H1 (cell line): ENCODE data around the gene ZFP36L1. TPM values are rescaled to one million over a fixed set of nuclear protein-coding genes. Genes with fewer than 3 reads are reported as not detected.

Experiments
- CTCF ChIA-PET: fragments of 300-600 bp; sonication (Branson Sonifier 250); formaldehyde crosslinking; loops from one replicate; lab custom pipeline; 2021; ENCODE audit not compliant: partially characterized antibody; lab: Charles Lee
- POLR2A ChIA-PET: fragments of 300-600 bp; sonication (Branson Sonifier 250); formaldehyde crosslinking; loops from one replicate; lab custom pipeline; 2021; ENCODE audit warnings: inconsistent platforms; ENCODE audit not compliant: partially characterized antibody; lab: Charles Lee
- DNase-seq, 2 experiments: peaks; one replicate each; pipeline versions ENCODE4 v3.0.0 to v3.0.0-alpha.2; 2010 to 2022; ENCODE audit warnings: low spot score in 2 of 2, low read depth in 1 of 2, mixed read lengths in 1 of 2
- FAIRE-seq: peaks from 2 replicates; lab custom pipeline; 2011; peaks lifted over from hg19 to GRCh38; lab: Jason Lieb, UNC
- H2AFZ ChIP-seq: 2 replicates; pipeline ENCODE4 v1.8.1; 2012; ENCODE audit warnings: low read length, inconsistent platforms
- H2AK5ac ChIP-seq: 2 replicates; pipeline ENCODE4 v1.6.1; 2013; ENCODE audit warnings: low read depth, low read length
- H2BK120ac ChIP-seq: replicated peaks from 2 replicates; pipeline ENCODE3; 2013; ENCODE audit warnings: low read depth, low read length, inconsistent platforms
- H2BK12ac ChIP-seq: 2 replicates; pipeline ENCODE4 v1.6.1; 2013; ENCODE audit warnings: low read depth, low read length
- H2BK15ac ChIP-seq: 2 replicates; pipeline ENCODE4 v1.6.1; 2013; ENCODE audit warnings: low read length
- H2BK20ac ChIP-seq: 2 replicates; pipeline ENCODE4 v1.6.1; 2013; ENCODE audit warnings: low read length
- H2BK5ac ChIP-seq: 2 replicates; pipeline ENCODE4 v1.6.1; 2013; ENCODE audit warnings: low read depth, low read length
- H3K14ac ChIP-seq: 2 replicates; pipeline ENCODE4 v1.6.1; 2013; ENCODE audit warnings: inconsistent platforms; ENCODE audit not compliant: insufficient read length
- H3K18ac ChIP-seq: 2 replicates; pipeline ENCODE4 v1.6.1; 2013; ENCODE audit warnings: low read length; ENCODE audit errors: extremely low read depth
- H3K23ac ChIP-seq: 2 replicates; pipeline ENCODE4 v1.6.1; 2013; ENCODE audit warnings: inconsistent platforms; ENCODE audit not compliant: insufficient read length
- H3K23me2 ChIP-seq: 2 replicates; pipeline ENCODE4 v1.6.1; 2013; ENCODE audit warnings: low read depth, low read length
- H3K27ac ChIP-seq: 2 replicates; pipeline ENCODE4 v1.6.1; 2011; ENCODE audit warnings: low read depth, low read length, inconsistent platforms
- H3K27me3 ChIP-seq, 4 experiments: replicated peaks in 1 of 4; 1 replicate in 1 of 4; 2 replicates in 3 of 4; pipeline versions ENCODE4 v1.6.1 to v1.8.1; 2011 to 2013; ENCODE audit warnings: low read length in 3 of 4, mild to moderate bottlenecking in 3 of 4, inconsistent platforms in 2 of 4, mixed read lengths in 2 of 4, moderate library complexity in 1 of 4; ENCODE audit not compliant: control insufficient read depth in 3 of 4, insufficient read depth in 3 of 4; ENCODE audit errors: extremely low read depth in 1 of 4
- H3K36me3 ChIP-seq, 4 experiments: 2 replicates each; pipeline versions ENCODE4 v1.6.1 to v1.8.1; 2011 to 2013; ENCODE audit warnings: mild to moderate bottlenecking in 4 of 4, low read length in 3 of 4, moderate library complexity in 2 of 4, control low read depth in 1 of 4, inconsistent platforms in 1 of 4; ENCODE audit not compliant: insufficient read depth in 4 of 4, control insufficient read depth in 2 of 4
- H3K4ac ChIP-seq: replicated peaks from 2 replicates; pipeline ENCODE3; 2013; ENCODE audit warnings: low read length, low read depth, mixed read lengths, inconsistent platforms; ENCODE audit not compliant: insufficient read length
- H3K4me1 ChIP-seq, 4 experiments: replicated peaks in 1 of 4; 1 replicate in 1 of 4; 2 replicates in 3 of 4; pipeline versions ENCODE4 v1.6.1 to v1.8.1; 2011 to 2013; ENCODE audit warnings: low read length in 3 of 4, inconsistent platforms in 2 of 4, mixed read lengths in 1 of 4; ENCODE audit not compliant: insufficient read depth in 4 of 4, control insufficient read depth in 3 of 4
- H3K4me2 ChIP-seq, 2 experiments: 2 replicates each; pipeline versions ENCODE4 v1.6.1 to v1.8.1; 2011 to 2013; ENCODE audit warnings: low read depth in 2 of 2, low read length in 2 of 2, control low read depth in 1 of 2, inconsistent platforms in 1 of 2, mild to moderate bottlenecking in 1 of 2; ENCODE audit not compliant: insufficient read depth in 1 of 2
- H3K4me3 ChIP-seq, 4 experiments: fragments of 200-600, 300-600 bp in 1 of 4; sonication (generic), shearing (Covaris generic), sonication (Bioruptor Twin) in 1 of 4; 2 replicates each; pipeline versions ENCODE4 v1.5.1 to v1.8.1; 2011 to 2016; ENCODE audit warnings: low read length in 4 of 4, low read depth in 3 of 4, control low read depth in 2 of 4, inconsistent platforms in 2 of 4, mild to moderate bottlenecking in 2 of 4, mixed read lengths in 1 of 4, moderate library complexity in 1 of 4; ENCODE audit not compliant: insufficient read depth in 2 of 4; ENCODE audit errors: extremely low read depth in 1 of 4
- H3K56ac ChIP-seq: replicated peaks from 2 replicates; pipeline ENCODE3; 2013; ENCODE audit warnings: low read depth, mild to moderate bottlenecking, mixed read lengths, low read length, inconsistent platforms; ENCODE audit not compliant: insufficient read length
- H3K79me1 ChIP-seq: 2 replicates; pipeline ENCODE4 v1.6.1; 2013; ENCODE audit warnings: low read depth, low read length, control low read depth
- H3K79me2 ChIP-seq, 2 experiments: 2 replicates each; pipeline versions ENCODE4 v1.6.1 to v1.8.1; 2012 to 2013; ENCODE audit warnings: low read length in 2 of 2, mild to moderate bottlenecking in 2 of 2, inconsistent platforms in 1 of 2; ENCODE audit not compliant: insufficient read depth in 2 of 2, control insufficient read depth in 1 of 2
- H3K9ac ChIP-seq, 4 experiments: replicated peaks in 1 of 4; 1 replicate in 1 of 4; 2 replicates in 3 of 4; pipeline versions ENCODE4 v1.6.1 to v1.8.1; 2011 to 2013; ENCODE audit warnings: low read depth in 3 of 4, low read length in 3 of 4, control low read depth in 2 of 4, mild to moderate bottlenecking in 2 of 4, moderate library complexity in 2 of 4, inconsistent platforms in 1 of 4; ENCODE audit errors: extremely low read depth in 1 of 4
- H3K9me3 ChIP-seq, 2 experiments: 2 replicates each; pipeline versions ENCODE4 v1.6.1 to v1.8.1; 2012 to 2013; ENCODE audit warnings: mild to moderate bottlenecking in 2 of 2, moderate library complexity in 2 of 2, control low read depth in 1 of 2, inconsistent platforms in 1 of 2, low read depth in 1 of 2, low read length in 1 of 2, mixed read lengths in 1 of 2; ENCODE audit not compliant: insufficient read depth in 2 of 2
- H4K20me1 ChIP-seq, 2 experiments: replicated peaks in 1 of 2; 2 replicates each; pipeline versions ENCODE3 to v1.8.1; 2011 to 2013; ENCODE audit warnings: inconsistent platforms in 2 of 2, low read length in 2 of 2, mild to moderate bottlenecking in 1 of 2; ENCODE audit not compliant: insufficient read depth in 2 of 2, control insufficient read depth in 1 of 2
- H4K5ac ChIP-seq: 2 replicates; pipeline ENCODE4 v1.6.1; 2013; ENCODE audit warnings: low read length, low read depth, mixed read lengths, inconsistent platforms; ENCODE audit not compliant: insufficient read length
- H4K8ac ChIP-seq: 2 replicates; pipeline ENCODE4 v1.8.0; 2013; ENCODE audit warnings: mild to moderate bottlenecking, moderate library complexity, low read length, inconsistent platforms; ENCODE audit not compliant: insufficient read depth; ENCODE audit errors: extremely low read depth
- H4K91ac ChIP-seq: replicated peaks from 2 replicates; pipeline ENCODE3; 2013; ENCODE audit warnings: low read length, mixed read lengths, inconsistent platforms; ENCODE audit not compliant: insufficient read length
- CBX8 ChIP-seq: fragments of 300-800, 300-1000 bp; sonication (generic); IDR thresholded peaks from 2 replicates; pipeline ENCODE4 v1.7.1; 2016; ENCODE audit warnings: low read depth, low read length, borderline replicate concordance
- EGR1 ChIP-seq: IDR thresholded peaks from 2 replicates; pipeline ENCODE4 v1.6.1; 2011; ENCODE audit warnings: low read depth, low read length, borderline replicate concordance
- POLR2A ChIP-seq, 2 experiments: IDR thresholded peaks; 1 replicate in 1 of 2; 2 replicates in 1 of 2; pipeline ENCODE4 v1.6.1; 2011; ENCODE audit warnings: low read depth in 2 of 2, low read length in 2 of 2, mild to moderate bottlenecking in 2 of 2; ENCODE audit errors: control extremely low read depth in 1 of 2
- POLR2AphosphoS5 ChIP-seq: IDR thresholded peaks from 2 replicates; pipeline ENCODE4 v1.6.1; 2011; ENCODE audit warnings: low read depth, low read length
- RFX5 ChIP-seq: IDR thresholded peaks from 2 replicates; pipeline ENCODE4 v1.6.1; 2011; ENCODE audit warnings: low read depth, low read length, improper control_type of control experiment, borderline replicate concordance
- WGBS, 2 experiments: shearing (Covaris generic) in 1 of 2; methylation state at CpG; one replicate each; pipeline versions ENCODE4 v1.1.6 to v1.1.7; 2013 to 2015; ENCODE audit warnings: low lambda C conversion rate in 2 of 2, mixed read lengths in 2 of 2, inconsistent platforms in 1 of 2, low coverage in 1 of 2, missing lambda C conversion rate in 1 of 2; ENCODE audit not compliant: insufficient replicate concordance in 2 of 2, insufficient coverage in 1 of 2, insufficient read length in 1 of 2; ENCODE audit errors: extremely low coverage in 1 of 2, missing lambda C conversion rate in 1 of 2; 5-methylcytosine and 5-hydroxymethylcytosine counted together
- polyA plus RNA-seq, 7 experiments: library from polyadenylated mRNA; depleted of rRNA in 3 of 7; stranded (reverse) in 5 of 7; unstranded in 2 of 7; fragments of >200 nt in 5 of 7; fragments of 200-250 nt in 2 of 7; gene quantifications; 1 replicate in 5 of 7; 2 replicates in 1 of 7; 4 replicates in 1 of 7; pipeline versions ENCODE4 v1.2.1 to v1.2.3, GENCODE V29; 2011 to 2013; ENCODE audit warnings: missing spikeins in 2 of 7, mixed read lengths in 2 of 7
- total RNA-seq: library from RNA; stranded (reverse); fragmentation: NEBNext Ultra II Directional; extraction: Animal tissue kit (Norgen Biotek cat#: 25700); gene quantifications from 2 replicates; pipeline ENCODE4 v1.2.1, GENCODE V29; 2021

ZFP36L1 gene
- total and polyA plus RNA-seq, 2 of the 8 experiments (the other 6 are each of a cell fraction or from before 2014, with no cell fraction given), result 80.4 to 132 TPM

DNA sequence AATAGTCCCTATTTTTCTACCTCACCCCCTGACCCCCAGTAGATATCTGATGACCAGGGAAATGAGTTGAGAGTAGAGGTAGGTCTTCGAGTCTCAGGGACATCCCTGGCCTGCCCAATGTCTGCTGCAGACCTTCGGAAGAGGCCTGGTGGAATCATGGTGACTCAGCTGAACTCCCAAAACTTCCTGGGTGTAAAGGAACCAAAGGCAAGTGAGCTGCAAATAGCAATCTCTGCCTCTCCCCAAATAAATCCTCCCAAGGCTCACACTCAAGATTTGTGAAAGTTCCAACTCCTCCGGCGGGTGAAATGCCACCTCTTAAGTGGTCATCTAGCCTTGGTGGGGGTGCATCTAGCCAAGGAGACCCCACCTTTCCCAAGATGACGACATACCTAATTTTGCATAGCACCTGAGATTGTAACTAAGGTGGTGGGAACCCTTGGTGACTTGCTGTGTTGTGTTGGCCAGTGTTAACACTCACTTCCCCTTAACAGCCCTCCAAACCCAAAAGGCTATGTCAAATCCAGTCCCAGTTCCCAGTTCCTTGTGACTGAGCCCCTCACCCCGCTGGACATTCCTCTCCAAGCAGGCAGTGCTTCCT, 6.3 kb downstream of the ZFP36L1 start:
- Histone ChIP-seq H3K23ac (no peak overlapping the region), H3K18ac (no peak overlapping the region), H2BK12ac (no peak overlapping the region), H3K4ac (no peak overlapping the region), H3K4me2 (no peak overlapping the region), H3K4me1 (peaks cover 0 to 22% (median 12%) of the 10 kb centered on the region in 4 experiments; a peak in 6 of 7 replicates), H2AFZ (no peak overlapping the region), H3K14ac (no peak overlapping the region), H3K27ac (no peak overlapping the region; the same call in 1 of the 2 replicates), H2BK120ac (no peak overlapping the region), H3K36me3 (peaks cover 18 to 38% (median 28%) of the 10 kb centered on the region in 4 experiments), H2AK5ac (no peak overlapping the region), H3K9me3 (no peaks in the 10 kb centered on the region), H2BK5ac (peak overlapping the region; percentile 85; the same call in 1 of the 2 replicates), H4K5ac (no peak overlapping the region), H3K9ac (no peak overlapping the region), H3K79me2 (peaks cover 14 to 29% of the 10 kb centered on the region in 2 experiments), H2BK20ac (no peak overlapping the region), H4K20me1 (peaks cover 22 to 23% of the 10 kb centered on the region in 2 experiments), H4K91ac (no peak overlapping the region), H2BK15ac (no peak overlapping the region), H3K4me3 (no peak overlapping the region), H3K79me1 (peaks cover 9% of the 10 kb centered on the region; the same call in 1 of the 2 replicates), H3K27me3 (no peaks in the 10 kb centered on the region), H4K8ac (no peak overlapping the region), H3K56ac (no peak overlapping the region), H3K23me2 (peaks cover 3% of the 10 kb centered on the region; the same call in 1 of the 2 replicates)
- POLR2A ChIA-PET, result interaction anchor here (1.0 to 9.6 kb wide), 7 partner anchors 10 to 159 kb away, joined by 3 to 197 read pairs (median 4); no protein-coding TSS in a partner anchor
- WGBS, 2 experiments, result 69% methylated on average over 6 of the region's 6 CpGs; no CpG with 5 or more reads in 1 of the 2 experiments
- no peak for FAIRE-seq
- DNase-seq, result peak in 1 of 2 experiments; percentile 60
- TF ChIP-seq CBX8, result no peak
- TF ChIP-seq POLR2AphosphoS5, result peak; percentile 80
- no peak for TF ChIP-seq EGR1
- TF ChIP-seq POLR2A (IDR thresholded peaks at IDR 0.05; ENCODE audit: control extremely low read depth in 1 of 2, low read depth in 2 of 2, low read length in 2 of 2), result peak; percentile 25 to 78
- no peak for TF ChIP-seq RFX5
- CTCF ChIA-PET, result interaction anchor here (0.5 to 5.9 kb wide), 8 partner anchors 12 to 853 kb away, joined by 3 to 60 read pairs (median 3); no protein-coding TSS in a partner anchor
